A549 (cell line): ENCODE results near the gene MALAT1. TPM values are rescaled to one million over a fixed set of nuclear protein-coding genes. Genes with fewer than 3 reads are reported as not detected.

ENCODE experiments used
- ATAC-seq, 2 experiments: fragments of 200-7000 bp in 1 of 2; fragments of >200 bp in 1 of 2; cut with Nextera tagmentation in 1 of 2; cut with Tn5 transposase in 1 of 2; 3 replicates each; pipeline versions ENCODE4 v1.8.0 to v1.9.1; 2018 to 2020; ENCODE audit warnings: mild to moderate bottlenecking in 1 of 2, moderate library complexity in 1 of 2
- CTCF ChIA-PET: fragments of 300-600 bp; sonication (Branson Sonifier 250); formaldehyde crosslinking; extraction: SDS; loops from one replicate; lab custom pipeline; 2021; ENCODE audit warnings: antibody characterized with exemption, inconsistent platforms; lab: Yijun Ruan, JAX
- POLR2A ChIA-PET: fragments of 350-600 bp; formaldehyde crosslinking; extraction: SDS; loops from one replicate; lab custom pipeline; 2021; ENCODE audit warnings: antibody characterized with exemption, inconsistent platforms; lab: Yijun Ruan, JAX
- DNase-seq, 2 experiments: peaks; one replicate each; pipeline versions ENCODE4 v3.0.0 to v3.0.0-alpha.2; 2011 to 2016; ENCODE audit warnings: low read depth in 1 of 2, low spot score in 1 of 2
- FAIRE-seq: peaks from 2 replicates; lab custom pipeline; 2011; peaks lifted over from hg19 to GRCh38; lab: Jason Lieb, UNC
- H3K27ac ChIP-seq, 2 experiments: fragments of >200 bp; sonication (Bioruptor Twin); formaldehyde crosslinking; 3 replicates each; pipeline ENCODE4 v1.5.1; 2016 to 2017
- H3K4me1 ChIP-seq: fragments of >200 bp; sonication (Bioruptor Twin); formaldehyde crosslinking; 3 replicates; pipeline ENCODE4 v1.6.1; 2016
- H3K4me2 ChIP-seq: fragments of >200 bp; sonication (Bioruptor Twin); formaldehyde crosslinking; 3 replicates; pipeline ENCODE4 v1.6.1; 2016
- H3K4me3 ChIP-seq: fragments of >200 bp; sonication (Bioruptor Twin); formaldehyde crosslinking; 3 replicates; pipeline ENCODE4 v1.5.1; 2016
- H3K9me3 ChIP-seq: fragments of >200 bp; sonication (Bioruptor Twin); formaldehyde crosslinking; 3 replicates; pipeline ENCODE4 v1.6.1; 2016
- ATOH8 ChIP-seq: fragments of 250-450 bp; sonication (Bioruptor Pico); IDR thresholded peaks from 2 replicates; pipeline ENCODE4 v1.5.0; 2020; ENCODE audit warnings: low read depth, mild to moderate bottlenecking, moderate library complexity
- CEBPB ChIP-seq, 2 experiments: fragments of >200 bp in 1 of 2; sonication (Bioruptor Twin) in 1 of 2; formaldehyde crosslinking in 1 of 2; IDR thresholded peaks; 2 replicates each; pipeline ENCODE4 v1.6.1; 2012 to 2016
- CHD4 ChIP-seq: fragments of 200-600 bp; sonication (generic); IDR thresholded peaks from 2 replicates; pipeline ENCODE4 v1.6.1; 2016; ENCODE audit warnings: antibody characterized with exemption, mild to moderate bottlenecking, borderline replicate concordance
- E2F6 ChIP-seq: IDR thresholded peaks from 2 replicates; pipeline ENCODE4 v1.6.1; 2012; ENCODE audit warnings: low read depth, borderline replicate concordance
- ELK1 ChIP-seq: fragments of 150-350 bp; IDR thresholded peaks from 2 replicates; pipeline ENCODE4 v1.6.1; 2014; ENCODE audit warnings: low read depth, mild to moderate bottlenecking, low read length
- FOSB ChIP-seq: fragments of 250-450 bp; sonication (Bioruptor Pico); IDR thresholded peaks from 2 replicates; pipeline ENCODE4 v1.5.0; 2020; ENCODE audit warnings: mild to moderate bottlenecking, moderate library complexity
- HDAC2 ChIP-seq: fragments of 200-600 bp; sonication (generic); IDR thresholded peaks from 2 replicates; pipeline ENCODE4 v1.6.1; 2016
- HEYL ChIP-seq: fragments of 250-450 bp; sonication (Bioruptor Pico); IDR thresholded peaks from 2 replicates; pipeline ENCODE4 v1.8.0; 2021; ENCODE audit warnings: mild to moderate bottlenecking, moderate library complexity
- HMGXB4 ChIP-seq: fragments of 250-450 bp; sonication (Bioruptor Pico); IDR thresholded peaks from 2 replicates; pipeline ENCODE4 v1.5.0; 2021; ENCODE audit warnings: mild to moderate bottlenecking, moderate library complexity, borderline replicate concordance
- HOXA7 ChIP-seq: fragments of 250-450 bp; sonication (Bioruptor Pico); IDR thresholded peaks from 2 replicates; pipeline ENCODE4 v1.5.0; 2020; ENCODE audit warnings: mild to moderate bottlenecking, moderate library complexity
- HOXB13 ChIP-seq: fragments of 250-450 bp; sonication (Bioruptor Pico); IDR thresholded peaks from 2 replicates; pipeline ENCODE4 v1.5.0; 2020; ENCODE audit warnings: low read depth, mild to moderate bottlenecking, moderate library complexity
- HOXB5 ChIP-seq: fragments of 250-450 bp; sonication (Bioruptor Pico); IDR thresholded peaks from 2 replicates; pipeline ENCODE4 v1.5.0; 2020; ENCODE audit warnings: mild to moderate bottlenecking, moderate library complexity
- JUN ChIP-seq, 2 experiments: fragments of >200 bp; sonication (Bioruptor Twin); formaldehyde crosslinking; IDR thresholded peaks; 2 replicates in 1 of 2; 3 replicates in 1 of 2; pipeline ENCODE4 v1.6.1; 2016 to 2017
- KDM1A ChIP-seq: fragments of 200-600 bp; sonication (generic); IDR thresholded peaks from 2 replicates; pipeline ENCODE4 v1.6.1; 2016; ENCODE audit warnings: low read depth, mild to moderate bottlenecking
- KDM5A ChIP-seq: fragments of 200-600 bp; sonication (generic); IDR thresholded peaks from 2 replicates; pipeline ENCODE4 v1.6.1; 2016; ENCODE audit warnings: antibody characterized with exemption, mild to moderate bottlenecking
- MAX ChIP-seq: IDR thresholded peaks from 2 replicates; pipeline ENCODE4 v1.6.1; 2012
- PHF8 ChIP-seq: fragments of 200-600 bp; sonication (generic); IDR thresholded peaks from 2 replicates; pipeline ENCODE4 v1.6.1; 2016; ENCODE audit warnings: low read depth, mild to moderate bottlenecking, antibody characterized with exemption, moderate library complexity, borderline replicate concordance
- POLR2AphosphoS2 ChIP-seq: conservative IDR thresholded peaks from 2 replicates; pipeline ENCODE4 v1.6.1; 2012; ENCODE audit warnings: low read length, improper control_type of control experiment, inconsistent platforms
- RAD21 ChIP-seq, 2 experiments: fragments of >200 bp in 1 of 2; sonication (Bioruptor Twin) in 1 of 2; formaldehyde crosslinking in 1 of 2; IDR thresholded peaks in 1 of 2; conservative IDR thresholded peaks in 1 of 2; 2 replicates in 1 of 2; 3 replicates in 1 of 2; pipeline ENCODE4 v1.6.1; 2012 to 2018; ENCODE audit warnings: inconsistent platforms in 1 of 2
- RARB ChIP-seq: fragments of 250-450 bp; sonication (Bioruptor Pico); IDR thresholded peaks from 2 replicates; pipeline ENCODE4 v1.8.0; 2021; ENCODE audit warnings: mild to moderate bottlenecking, moderate library complexity
- RFX5 ChIP-seq: fragments of 450-650 bp; IDR thresholded peaks from 2 replicates; pipeline ENCODE4 v1.7.1; 2014; ENCODE audit warnings: antibody characterized with exemption, mild to moderate bottlenecking, moderate library complexity
- RNF2 ChIP-seq: fragments of 200-600 bp; sonication (generic); IDR thresholded peaks from 2 replicates; pipeline ENCODE4 v1.6.1; 2016; ENCODE audit warnings: low read depth, mild to moderate bottlenecking, antibody characterized with exemption, moderate library complexity, borderline replicate concordance
- SMC3 ChIP-seq: fragments of >200 bp; sonication (Bioruptor Twin); formaldehyde crosslinking; IDR thresholded peaks from 3 replicates; pipeline ENCODE4 v1.6.1; 2018; ENCODE audit warnings: inconsistent platforms
- TP53 ChIP-seq: fragments of 250-450 bp; sonication (Bioruptor Pico); IDR thresholded peaks from 2 replicates; pipeline ENCODE4 v1.5.0; 2021; ENCODE audit warnings: mild to moderate bottlenecking, moderate library complexity
- ZNF302 ChIP-seq: fragments of 250-450 bp; sonication (Bioruptor Pico); IDR thresholded peaks from 2 replicates; pipeline ENCODE4 v1.9.0; 2021; ENCODE audit warnings: inconsistent platforms, mild to moderate bottlenecking, moderate library complexity
- ZSCAN20 ChIP-seq: fragments of 250-450 bp; sonication (Bioruptor Pico); IDR thresholded peaks from 2 replicates; pipeline ENCODE4 v1.8.0; 2022; ENCODE audit warnings: mild to moderate bottlenecking, moderate library complexity
- WGBS: methylation state at CpG from one replicate; pipeline ENCODE4 v1.1.6; 2017; ENCODE audit errors: missing lambda C conversion rate; 5-methylcytosine and 5-hydroxymethylcytosine counted together
- polyA plus RNA-seq, 4 experiments: library from polyadenylated mRNA; depleted of rRNA in 3 of 4; stranded (reverse); fragments of >200 nt; fragmentation: RNase III in 1 of 4; extraction: RNeasy Plus Mini Kit Qiagen cat#74134 plus additional on column Dnase treatment in 1 of 4; gene quantifications; 2 replicates in 3 of 4; 3 replicates in 1 of 4; pipeline ENCODE4 v1.2.3, GENCODE V29; 2011 to 2017

The MALAT1 gene
- polyA plus RNA-seq, 2 of the 4 experiments (the other 2 are of a cell fraction) = 188 to 1,041 TPM

GRCh38 chr11:65492387-65492636 is 6.5 kb upstream of the MALAT1 start:
- FAIRE-seq = no peak
- WGBS = 5% methylated on average over 4 of the region's 4 CpGs
- Histone ChIP-seq H3K4me3 (no peak overlapping the region), H3K4me2 (peak overlapping the region; percentile 77), H3K9me3 (no peaks in the 10 kb centered on the region), H3K27ac (peak overlapping the region; percentile 98 to 100), H3K4me1 (peaks cover 92% of the 10 kb centered on the region)
- ChIA-PET CTCF (interaction anchor here (1.7 to 30.0 kb wide), 3 partner anchors 16 to 76 kb away, joined by 5 to 947 read pairs (median 94); no protein-coding TSS in a partner anchor), POLR2A (interaction anchor here (1.0 to 26.7 kb wide), 7 partner anchors 11 to 72 kb away, joined by 4 to 1006 read pairs (median 41); partner anchors contain the start of genes MALAT1 and NEAT1)
- ATAC-seq = no peak
- no peak for TF ChIP-seq POLR2AphosphoS2
- TF ChIP-seq HOXB5 = peak; percentile 95; the same call in 1 of the 2 replicates
- TF ChIP-seq KDM1A = 0 out of 2 replicates have a peak, but pooled peaks have one; percentile 39
- TF ChIP-seq HDAC2 = no peak
- TF ChIP-seq FOSB (CRISPR knock-in tag) = peak; percentile 59; the same call in 1 of the 2 replicates
- no peak for TF ChIP-seq SMC3
- TF ChIP-seq HOXA7 (CRISPR knock-in tag) = peak; percentile 88; the same call in 1 of the 2 replicates
- no peak for TF ChIP-seq MAX
- peak; percentile 96 for TF ChIP-seq ATOH8 (CRISPR knock-in tag)
- peak; percentile 98 for TF ChIP-seq HOXB13 (CRISPR knock-in tag)
- TF ChIP-seq ZSCAN20 (CRISPR knock-in tag) = peak; percentile 93
- no peak for TF ChIP-seq KDM5A
- peak; percentile 94 for TF ChIP-seq HEYL (CRISPR knock-in tag)
- TF ChIP-seq RNF2 = no peak
- TF ChIP-seq CEBPB (IDR thresholded peaks at IDR 0.05) = no peak
- no peak for TF ChIP-seq RAD21 (conservative IDR thresholded peaks at IDR 0.05 in 1 of 2, IDR thresholded peaks at IDR 0.05 in 1 of 2)
- no peak for TF ChIP-seq PHF8
- TF ChIP-seq TP53 = no peak; the same call in 1 of the 2 replicates
- TF ChIP-seq HMGXB4 = peak; percentile 80; the same call in 1 of the 2 replicates
- TF ChIP-seq ZNF302 (CRISPR knock-in tag) = 0 out of 2 replicates have a peak, but pooled peaks have one; percentile 61
- no peak for DNase-seq

- no peak for FAIRE-seq
- peak; percentile 28 to 41; a peak in 5 of 6 replicates for ATAC-seq
- POLR2A ChIA-PET = interaction anchor here (0.5 to 26.7 kb wide), 9 partner anchors 10 to 73 kb away, joined by 4 to 1006 read pairs (median 12); partner anchors contain the start of genes MALAT1 and NEAT1
- TF ChIP-seq CHD4 (no peak), POLR2AphosphoS2 (no peak), E2F6 (0 out of 2 replicates have a peak, but pooled peaks have one; percentile 6), ELK1 (no peak), CEBPB (IDR thresholded peaks at IDR 0.05) (no peak), RFX5 (no peak), RAD21 (conservative IDR thresholded peaks at IDR 0.05 in 1 of 2, IDR thresholded peaks at IDR 0.05 in 1 of 2) (no peak), HDAC2 (no peak), MAX (0 out of 2 replicates have a peak, but pooled peaks have one; percentile 40), KDM1A (no peak), RARB (CRISPR knock-in tag) (peak; percentile 75), JUN (IDR thresholded peaks at IDR 0.05) (peak; percentile 51 to 56; a peak in 2 of 5 replicates), TP53 (peak; percentile 96)
Measured at GRCh38 chr11:65492637-65493366, 6.0 kb upstream of the MALAT1 start.

More at GRCh38 chr11:65492637-65493366, 6.0 kb upstream of the MALAT1 start:
- Histone ChIP-seq H3K27ac (peak overlapping the region; percentile 98 to 100), H3K4me3 (no peak overlapping the region), H3K4me1 (peaks cover 91% of the 10 kb centered on the region), H3K4me2 (peak overlapping the region; percentile 77), H3K9me3 (no peaks in the 10 kb centered on the region)
- CTCF ChIA-PET = interaction anchor here (0.5 to 30.0 kb wide), 6 partner anchors 16 to 1152 kb away, joined by 3 to 947 read pairs (median 4); no protein-coding TSS in a partner anchor
- DNase-seq = peak in 1 of 2 experiments; percentile 91
- WGBS = 5% methylated on average over 6 of the region's 6 CpGs
